GM10248 (cell line): ENCODE data around the gene DKK3.

Experiments
- CTCF ChIA-PET: fragments of 300-600 bp; sonication (Branson Sonifier 250); formaldehyde crosslinking; extraction: SDS; loops from one replicate; lab custom pipeline; 2021; ENCODE audit warnings: antibody characterized with exemption; lab: Yijun Ruan, JAX
- POLR2A ChIA-PET: fragments of 350-650 bp; sonication (Branson Sonifier 250); formaldehyde crosslinking; extraction: SDS; loops from one replicate; lab custom pipeline; 2020; ENCODE audit warnings: antibody characterized with exemption; lab: Yijun Ruan, JAX
- DNase-seq: peaks from one replicate; pipeline ENCODE4 v3.0.0; 2012; ENCODE audit errors: extremely low spot score
- CTCF ChIP-seq: IDR thresholded peaks from 2 replicates; pipeline ENCODE4 v1.5.1; 2012; ENCODE audit warnings: mild to moderate bottlenecking, low read depth; ENCODE audit errors: extremely low read depth, missing control alignments, control extremely low read depth

DKK3 gene

GRCh38 chr11:11968511-11969280, 39.7 kb downstream of the DKK3 start:
- ChIA-PET CTCF (interaction anchor here (1.3 to 2.5 kb wide), 3 partner anchors 10 to 169 kb away, joined by 3 to 11 read pairs (median 4); no protein-coding TSS in a partner anchor), POLR2A (no interaction called here)
- TF ChIP-seq CTCF: no peak

GRCh38 chr11:11967669-11968510, 40.5 kb downstream of the DKK3 start:
- DNase-seq: no peak
- no peak for TF ChIP-seq CTCF
- ChIA-PET POLR2A (no interaction called here), CTCF (interaction anchor here (0.8 to 3.4 kb wide), 20 partner anchors 9 to 338 kb away, joined by 3 to 25 read pairs (median 4); no protein-coding TSS in a partner anchor)

More at GRCh38 chr11:11968511-11969280, 39.7 kb downstream of the DKK3 start:
- DNase-seq: no peak

GRCh38 chr11:11966826-11967668, 41.4 kb downstream of the DKK3 start:
- CTCF ChIA-PET: interaction anchor here (0.6 to 3.4 kb wide), 32 partner anchors 8 to 1174 kb away, joined by 3 to 25 read pairs (median 4); no protein-coding TSS in a partner anchor
- TF ChIP-seq CTCF: peak; percentile 84
- DNase-seq: peak; percentile 87
- POLR2A ChIA-PET: no interaction called here

GRCh38 chr11:11966354-11966741, 42.1 kb downstream of the DKK3 start:
- no peak for TF ChIP-seq CTCF
- CTCF ChIA-PET: interaction anchor here (0.9 to 3.4 kb wide), 17 partner anchors 10 to 1173 kb away, joined by 3 to 25 read pairs (median 7); no protein-coding TSS in a partner anchor
- no peak for DNase-seq
- POLR2A ChIA-PET: no interaction called here

GRCh38 chr11:11965656-11966353, 42.6 kb downstream of the DKK3 start:
- TF ChIP-seq CTCF: no peak
- DNase-seq: no peak
- CTCF ChIA-PET: interaction anchor here (1.0 to 3.4 kb wide), 7 partner anchors 10 to 167 kb away, joined by 3 to 25 read pairs (median 18); no protein-coding TSS in a partner anchor
- POLR2A ChIA-PET: no interaction called here
